GM21576 (cell line): Measurements from ENCODE around the gene SUPT7L.

ENCODE experiments used
- ATAC-seq: cut with Tn5 transposase; IDR thresholded peaks from one replicate; pipeline ENCODE4 v1.9.1; 2021; ENCODE audit warnings: mild to moderate bottlenecking, moderate library complexity; ENCODE audit not compliant: unreplicated experiment

Gene SUPT7L, protein sequence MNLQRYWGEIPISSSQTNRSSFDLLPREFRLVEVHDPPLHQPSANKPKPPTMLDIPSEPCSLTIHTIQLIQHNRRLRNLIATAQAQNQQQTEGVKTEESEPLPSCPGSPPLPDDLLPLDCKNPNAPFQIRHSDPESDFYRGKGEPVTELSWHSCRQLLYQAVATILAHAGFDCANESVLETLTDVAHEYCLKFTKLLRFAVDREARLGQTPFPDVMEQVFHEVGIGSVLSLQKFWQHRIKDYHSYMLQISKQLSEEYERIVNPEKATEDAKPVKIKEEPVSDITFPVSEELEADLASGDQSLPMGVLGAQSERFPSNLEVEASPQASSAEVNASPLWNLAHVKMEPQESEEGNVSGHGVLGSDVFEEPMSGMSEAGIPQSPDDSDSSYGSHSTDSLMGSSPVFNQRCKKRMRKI

DNA sequence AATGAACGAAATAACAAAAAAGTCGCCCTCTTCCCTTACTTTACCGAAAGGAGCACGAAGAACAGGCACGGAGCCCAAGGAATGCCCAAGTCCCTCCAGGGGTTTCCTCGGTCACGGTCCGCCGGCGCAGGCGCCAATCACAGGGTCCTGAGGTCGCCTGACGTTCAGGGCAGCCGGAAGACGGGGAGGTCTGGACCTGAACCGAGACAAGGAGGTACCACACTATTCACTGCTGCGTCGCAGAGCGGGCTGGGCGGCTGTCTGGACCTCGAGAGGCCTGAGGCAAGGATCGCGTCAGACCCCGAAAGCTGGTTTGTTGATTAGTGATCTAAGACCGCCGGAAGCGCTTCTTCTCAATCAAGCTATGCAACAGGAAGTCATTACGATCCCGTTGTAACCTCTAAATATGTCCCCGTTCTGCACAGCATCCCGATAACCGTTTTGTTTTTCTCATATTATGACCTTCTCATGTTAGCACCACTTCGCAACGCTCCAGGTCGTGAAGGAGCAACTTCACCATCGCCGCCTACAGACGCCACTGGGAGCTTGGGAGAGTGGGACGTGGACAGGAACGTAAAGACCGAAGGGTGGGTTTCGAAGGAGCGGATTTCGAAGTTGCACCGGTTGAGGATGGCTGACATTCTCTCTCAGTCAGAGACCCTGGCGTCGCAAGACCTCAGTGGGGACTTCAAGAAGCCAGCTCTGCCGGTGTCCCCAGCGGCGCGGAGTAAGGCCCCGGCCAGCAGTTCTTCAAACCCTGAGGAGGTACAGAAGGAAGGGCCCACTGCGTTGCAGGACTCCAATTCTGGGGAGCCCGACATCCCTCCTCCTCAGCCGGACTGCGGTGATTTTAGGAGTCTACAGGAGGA is at the start of gene SUPT7L, which contains the start of gene SLC4A1AP:
Gene SUPT7L, minus strand, starts transcription at position 330 of the 869 bp plus-strand sequence. CDS start 1,422 bp downstream, outside the sequence.
Gene SLC4A1AP, plus strand, starts transcription at position 605 of the 869 bp plus-strand sequence. Its CDS starts 26 bp downstream, at position 631.
- peak; percentile 66 for ATAC-seq

DNA sequence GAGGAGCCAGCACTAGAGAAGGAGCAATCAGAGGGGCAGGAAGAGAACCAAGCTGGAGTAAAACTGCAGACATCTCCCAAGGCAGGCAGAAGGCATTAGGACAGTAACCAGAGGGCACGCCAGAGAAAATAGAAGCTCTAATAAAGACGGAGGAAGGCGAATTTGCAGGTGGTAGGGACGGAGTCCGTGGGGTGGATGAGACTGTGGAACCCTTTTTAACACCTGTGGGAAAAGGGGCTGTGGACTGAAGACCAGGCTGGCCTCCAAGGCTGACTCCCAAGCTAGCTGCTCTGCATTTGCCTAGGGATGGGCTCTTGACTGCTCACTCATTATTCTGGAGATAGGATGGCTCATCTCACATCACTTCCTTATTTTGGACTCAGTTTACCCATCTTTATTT is 49.8 kb upstream of the SUPT7L start:
- ATAC-seq, result no peak

DNA sequence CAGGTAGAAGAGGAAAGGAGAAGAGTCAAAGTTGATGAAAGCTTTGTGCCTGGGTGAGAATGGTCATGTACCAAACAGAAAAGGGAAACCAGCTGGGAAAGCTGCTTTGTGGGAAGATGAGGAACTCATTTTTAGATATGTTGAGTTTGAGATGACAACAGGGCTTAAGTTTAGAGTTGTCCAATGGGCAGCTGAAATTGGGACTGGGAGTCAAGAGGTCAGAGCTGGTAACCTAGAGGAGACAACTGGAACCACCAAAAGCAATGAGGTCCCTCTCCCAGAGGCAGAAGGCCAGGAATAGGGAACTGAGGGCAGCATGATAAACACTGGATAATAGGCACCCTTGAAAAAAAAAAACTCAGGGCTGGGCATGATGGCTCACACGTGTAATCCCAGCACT is 49.1 kb upstream of the SUPT7L start:
- ATAC-seq, result no peak

DNA sequence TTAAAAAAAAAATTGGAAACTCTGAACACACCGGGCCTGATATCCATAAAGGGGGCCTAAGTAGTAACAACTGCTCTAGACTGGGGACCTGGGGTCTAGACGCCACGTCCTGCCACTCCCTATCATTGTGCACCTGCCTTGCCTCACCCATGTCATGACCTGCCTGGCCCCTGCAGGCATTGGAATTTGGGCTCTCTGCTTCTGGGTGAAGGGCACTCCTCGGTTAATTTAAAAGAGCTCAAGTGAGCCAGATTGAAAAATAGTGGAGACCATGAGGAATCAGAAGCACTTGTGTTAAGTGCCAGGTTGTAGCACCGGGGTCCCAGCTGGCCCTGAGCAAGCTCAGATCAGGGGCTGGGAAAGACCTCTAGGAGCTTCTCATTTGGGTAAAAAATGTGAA is 48.4 kb upstream of the SUPT7L start:
- no peak for ATAC-seq

DNA sequence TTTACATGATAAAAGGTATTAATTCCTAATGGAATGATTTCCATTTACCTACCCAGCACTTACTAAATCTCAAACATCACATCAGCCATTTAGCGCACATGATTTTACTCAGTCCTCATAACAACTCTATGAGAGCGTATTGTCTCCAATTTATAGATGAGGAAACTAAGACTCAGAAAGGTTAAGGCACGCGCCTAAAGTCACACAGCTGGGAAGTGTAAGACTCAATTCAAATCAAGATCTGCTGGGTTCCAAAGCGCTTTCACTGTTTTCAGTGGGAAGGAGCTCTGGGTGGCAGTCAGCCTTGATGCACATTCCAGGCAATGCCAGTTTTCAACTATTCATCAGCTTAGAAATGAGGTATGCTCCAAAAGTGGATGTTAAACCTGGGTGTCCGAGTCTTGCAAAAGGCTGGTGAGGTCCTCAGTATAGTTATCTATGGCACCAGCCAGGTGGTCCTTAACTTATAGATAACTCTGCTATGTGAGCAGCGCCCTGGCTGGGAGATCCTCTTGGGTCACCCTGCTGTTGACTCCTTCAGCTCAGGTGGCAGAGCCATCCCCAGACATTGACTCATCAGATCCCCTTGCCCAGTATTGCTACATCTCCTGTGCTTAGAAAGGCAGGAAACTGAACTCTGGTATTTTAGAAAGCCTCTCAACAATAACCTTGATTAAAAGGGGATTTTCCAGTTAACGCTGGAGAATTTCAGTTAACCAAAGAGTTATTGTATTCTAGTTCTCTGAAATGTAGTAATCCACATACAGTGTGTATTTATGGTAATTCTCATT is 47.4 kb upstream of the SUPT7L start:
- no peak for ATAC-seq

DNA sequence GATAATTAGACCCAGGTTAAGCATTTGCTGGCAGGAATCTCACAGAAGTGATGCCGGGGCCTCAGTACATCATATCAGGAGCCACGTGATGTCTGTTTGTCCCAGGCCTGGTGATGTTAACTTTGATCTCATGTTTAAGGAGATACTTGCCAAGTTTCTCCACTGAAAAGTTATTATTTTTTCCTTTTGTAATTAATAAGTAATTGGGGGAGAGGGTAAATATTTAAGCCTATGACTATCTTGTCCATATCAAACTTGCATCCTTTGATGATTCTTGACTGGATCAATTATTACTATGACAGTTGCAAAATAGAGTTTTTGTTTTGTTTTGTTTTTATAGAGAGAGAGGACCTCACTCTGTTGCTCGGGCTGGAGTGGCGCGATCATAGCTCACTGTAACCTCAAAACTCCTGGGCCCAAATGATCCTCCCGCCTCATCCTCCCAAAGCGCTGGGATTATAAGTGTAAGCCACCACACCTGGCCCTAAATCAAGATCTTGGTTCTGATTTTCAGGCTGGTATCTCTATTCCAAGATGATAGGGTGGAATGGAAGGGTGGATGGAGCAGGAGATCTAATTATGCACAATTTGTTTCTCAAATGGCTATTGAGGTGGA is 46.7 kb upstream of the SUPT7L start:
- no peak for ATAC-seq

DNA sequence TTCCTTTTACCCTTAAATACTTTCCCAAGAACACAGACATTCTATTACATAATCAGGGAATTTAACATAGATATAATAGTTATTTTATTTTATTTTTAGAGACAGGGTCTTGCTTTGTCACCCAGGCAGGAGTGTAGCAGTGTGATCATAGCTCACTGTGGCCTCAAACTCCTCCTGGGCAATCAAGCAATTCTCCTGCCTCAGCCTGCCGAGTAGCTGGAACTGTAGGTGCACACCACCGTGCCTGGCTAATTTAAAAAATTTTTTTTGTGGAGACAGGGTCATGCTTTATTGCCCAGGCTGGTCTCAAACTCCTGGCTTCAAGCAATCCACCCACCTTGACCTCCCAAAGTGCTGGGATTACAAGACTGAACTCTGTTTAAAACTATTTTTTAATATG is 45.9 kb upstream of the SUPT7L start:
- no peak for ATAC-seq

DNA sequence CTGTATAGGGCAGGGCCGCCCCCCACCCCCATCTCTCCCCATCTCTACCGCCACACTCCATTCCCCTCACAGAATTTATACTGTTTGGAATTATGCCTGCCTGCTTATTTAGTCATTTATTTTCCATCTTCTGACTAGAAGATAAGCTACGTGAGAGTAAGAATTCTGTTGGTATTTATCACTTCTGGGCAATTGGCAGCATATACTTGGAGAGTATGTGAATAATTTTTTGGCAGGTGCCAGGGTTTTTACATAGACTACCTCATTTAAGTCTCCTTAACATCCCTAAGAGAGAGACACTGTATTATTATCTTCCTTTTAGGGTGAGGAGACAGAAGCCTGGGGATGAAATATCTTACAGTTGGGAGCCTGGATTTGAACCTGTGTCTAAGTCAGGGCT is 45.3 kb upstream of the SUPT7L start:
- no peak for ATAC-seq

DNA sequence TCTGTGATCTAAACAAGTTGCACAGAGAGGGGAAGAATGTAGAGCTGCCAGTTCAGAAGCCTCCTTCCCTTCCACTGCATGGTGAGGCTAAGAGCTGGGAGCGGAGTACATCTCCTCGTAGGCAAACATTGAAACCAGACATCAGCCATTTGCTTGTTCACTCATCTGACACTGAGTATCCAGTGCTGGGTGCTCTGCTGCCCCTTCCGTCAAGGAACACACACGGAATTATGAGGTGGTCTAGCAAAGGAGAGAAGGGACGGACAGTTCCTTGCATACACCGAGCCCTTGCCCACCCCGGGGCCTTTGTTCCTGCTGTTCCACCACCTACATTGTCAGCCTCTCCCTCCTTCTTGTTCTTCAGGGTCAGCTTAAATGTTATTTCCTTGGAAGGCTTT is 44.8 kb upstream of the SUPT7L start:
- ATAC-seq, result no peak

DNA sequence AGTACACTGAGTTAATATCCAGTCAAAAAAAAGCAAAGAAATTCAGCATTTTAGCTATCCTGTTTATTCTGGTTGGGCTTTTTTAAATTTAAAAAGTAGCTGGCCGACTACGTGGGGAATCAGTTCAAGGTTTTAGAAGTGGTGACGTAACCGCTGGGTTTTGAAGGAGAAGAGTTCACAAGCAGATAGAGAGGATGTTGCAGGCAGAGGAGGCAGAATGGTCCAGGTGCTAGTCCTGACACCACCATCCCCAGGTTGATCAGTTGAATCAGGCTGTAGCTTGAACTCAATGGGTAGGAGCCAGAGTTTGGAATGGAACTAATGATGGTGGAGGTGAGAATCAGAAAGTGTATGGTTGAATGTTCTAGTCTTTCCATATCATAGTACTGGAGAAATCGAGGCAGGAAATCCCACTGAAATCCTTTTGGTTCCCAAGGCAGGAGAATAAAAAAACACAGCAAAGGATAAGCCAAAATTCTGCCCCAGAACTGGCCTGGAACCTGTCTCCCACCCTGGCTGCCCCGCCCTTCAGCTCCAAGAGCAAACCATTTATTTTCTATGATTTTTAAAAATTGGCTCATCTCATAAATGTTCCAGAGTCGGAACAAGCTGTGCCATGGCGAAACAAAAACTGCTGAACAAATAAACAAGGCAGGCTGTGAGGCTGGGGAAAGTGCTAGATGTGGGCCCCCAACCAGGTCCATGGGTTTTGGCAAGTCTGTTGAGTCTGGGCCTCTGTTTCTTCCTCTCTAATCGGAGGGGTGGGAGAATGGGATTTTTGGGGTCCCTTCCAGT is 44.2 kb upstream of the SUPT7L start:
- ATAC-seq, result no peak

DNA sequence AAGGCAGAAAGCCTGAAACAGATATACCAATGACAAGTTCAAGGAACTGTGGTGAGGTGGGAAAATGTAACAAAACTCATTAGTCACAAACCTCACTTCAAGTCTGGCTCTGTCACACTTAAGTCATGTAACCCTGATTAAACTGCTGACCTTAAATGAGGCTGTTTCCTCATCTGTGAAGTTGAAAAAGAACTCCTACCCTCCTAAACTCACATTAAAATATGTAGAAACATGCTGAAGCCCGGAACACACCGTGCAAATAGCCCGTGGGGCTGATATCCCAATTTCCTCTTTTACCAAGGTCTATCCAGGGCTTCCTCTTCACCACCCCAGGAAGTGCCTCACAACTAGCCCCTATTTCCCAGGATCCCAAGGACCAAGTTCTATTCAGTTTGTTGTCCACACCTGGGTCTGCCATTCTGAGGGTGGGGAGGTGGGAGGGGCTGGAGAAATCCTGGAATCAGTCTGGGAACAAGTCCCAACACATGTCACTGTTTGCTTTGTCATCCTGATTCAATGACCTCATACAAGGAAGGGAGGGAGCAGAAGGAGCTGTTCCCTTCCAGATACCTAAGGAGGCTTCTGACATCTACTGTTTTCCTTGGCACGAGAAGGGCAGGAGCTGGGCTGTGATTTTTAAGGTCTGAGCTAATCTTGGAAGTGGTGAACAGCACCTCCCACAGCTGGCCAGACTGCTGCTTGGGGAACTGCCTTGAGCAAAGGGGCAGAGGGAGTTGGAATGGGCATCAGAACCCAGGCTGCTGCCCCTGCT is 42.6 kb upstream of the SUPT7L start:
- ATAC-seq, result no peak

DNA sequence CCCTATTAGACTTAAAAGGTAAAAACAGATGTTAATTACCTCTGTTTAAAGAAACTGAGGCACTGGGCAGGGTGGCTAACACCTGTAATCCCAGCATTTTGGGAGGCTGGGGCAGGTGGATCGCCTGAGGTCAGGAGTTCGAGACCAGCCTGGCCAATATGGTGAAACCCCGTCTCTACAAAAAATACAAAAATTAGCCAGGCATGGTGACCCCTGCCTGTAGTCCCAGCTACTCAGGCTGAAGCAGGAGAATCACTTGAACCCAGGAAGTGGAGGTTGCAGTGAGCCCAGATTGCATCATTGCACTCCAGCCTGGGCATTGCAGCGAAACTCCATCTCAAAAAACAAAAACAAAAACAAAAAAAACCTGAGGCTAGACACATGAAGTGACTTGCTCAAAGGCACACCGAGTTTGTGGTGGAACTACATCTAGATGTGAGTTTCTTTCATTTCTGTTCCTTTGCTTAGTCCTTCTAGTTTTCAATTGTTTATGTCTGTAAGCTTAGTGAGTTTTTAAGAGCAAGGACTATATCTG is 41.0 kb upstream of the SUPT7L start:
- no peak for ATAC-seq

DNA sequence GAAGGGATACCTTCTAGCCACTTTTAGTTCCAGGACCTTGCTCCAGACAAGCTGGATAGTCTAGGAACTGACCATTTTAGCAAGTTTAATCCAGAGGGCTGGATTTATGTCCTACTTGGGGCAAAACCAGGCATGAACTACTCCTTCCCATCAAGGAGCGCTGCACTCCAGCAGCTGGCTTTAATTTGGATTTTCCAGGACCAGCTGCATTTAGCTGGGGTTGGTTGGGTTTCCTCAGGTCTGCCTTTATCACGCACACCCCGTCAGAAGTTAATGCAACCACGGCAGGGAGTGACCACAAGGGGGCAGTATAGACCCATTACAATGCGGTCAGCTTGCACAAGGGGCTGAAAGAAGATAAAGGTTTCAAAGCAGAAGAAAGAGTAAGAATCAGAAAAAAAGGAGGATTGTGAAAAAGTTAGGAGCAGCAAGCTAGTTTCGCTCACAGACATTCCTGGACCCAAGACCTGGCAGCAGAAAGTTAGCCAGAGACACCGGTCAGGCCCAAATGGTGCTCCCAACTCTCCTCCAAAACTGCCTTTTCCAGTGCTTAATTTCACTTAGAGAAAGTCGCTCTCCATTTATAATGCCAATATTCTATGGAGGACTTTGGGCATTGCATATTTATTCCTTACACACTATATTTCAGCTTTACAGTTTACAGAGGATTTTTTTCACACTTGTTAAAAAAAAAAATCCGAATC is 40.4 kb upstream of the SUPT7L start:
- no peak for ATAC-seq

DNA sequence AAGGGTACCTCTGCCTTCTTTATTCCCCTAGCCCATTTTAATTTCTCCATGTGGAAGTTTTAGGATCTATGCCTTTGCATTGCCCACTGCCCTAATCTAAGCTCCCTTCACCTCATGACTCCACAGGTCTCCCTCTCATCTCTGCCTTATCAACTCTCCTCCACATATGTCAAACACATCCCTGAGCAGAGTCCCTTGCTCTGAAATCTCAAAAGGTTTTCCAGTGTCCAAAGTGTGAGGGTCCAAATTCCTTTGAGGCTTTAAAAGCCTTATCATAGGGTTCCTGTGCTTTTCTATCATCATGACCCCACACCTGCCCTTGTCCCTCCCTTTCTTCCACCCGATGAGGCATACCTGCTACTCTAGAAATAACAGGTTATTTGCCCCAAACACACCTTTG is 38.9 kb upstream of the SUPT7L start:
- ATAC-seq, result no peak

DNA sequence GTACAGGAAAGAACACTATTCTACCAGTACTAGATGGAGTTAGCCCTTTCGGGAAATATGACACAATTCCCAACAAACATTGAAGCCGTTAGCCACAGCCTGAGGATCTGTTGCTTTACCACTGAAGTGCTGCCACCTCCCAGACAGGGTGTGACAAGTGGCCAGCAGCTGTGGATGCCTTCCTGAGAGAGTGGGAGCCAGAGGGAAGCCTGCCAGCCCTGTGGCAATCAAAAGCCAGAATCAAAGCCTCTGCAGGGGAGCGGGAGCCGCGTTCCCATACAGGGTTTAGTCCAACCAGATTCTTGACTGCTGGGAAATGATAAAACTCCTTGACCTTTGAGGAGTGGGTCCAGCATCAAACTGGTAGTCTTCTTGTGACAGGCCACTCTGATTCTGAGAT is 38.3 kb upstream of the SUPT7L start:
- no peak for ATAC-seq

DNA sequence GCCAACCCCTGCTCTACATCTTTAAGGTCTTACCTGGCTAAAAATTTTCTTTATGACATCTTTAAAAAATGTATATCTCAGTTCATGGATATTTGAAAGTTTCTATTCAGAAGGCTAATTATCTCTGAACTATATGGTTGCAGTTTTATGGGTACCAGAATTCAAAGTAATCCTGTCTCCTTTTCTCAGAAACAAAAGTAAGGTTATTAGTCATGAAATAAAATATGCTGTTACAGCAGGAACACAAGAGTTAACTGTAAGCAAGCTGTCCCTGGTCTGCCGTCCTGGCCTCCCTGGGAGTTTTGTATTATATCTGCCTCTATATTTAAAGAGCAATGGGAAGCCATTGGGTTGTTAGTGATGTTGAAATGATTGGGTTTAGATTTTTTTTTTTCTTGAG is 34.2 kb upstream of the SUPT7L start:
- no peak for ATAC-seq

DNA sequence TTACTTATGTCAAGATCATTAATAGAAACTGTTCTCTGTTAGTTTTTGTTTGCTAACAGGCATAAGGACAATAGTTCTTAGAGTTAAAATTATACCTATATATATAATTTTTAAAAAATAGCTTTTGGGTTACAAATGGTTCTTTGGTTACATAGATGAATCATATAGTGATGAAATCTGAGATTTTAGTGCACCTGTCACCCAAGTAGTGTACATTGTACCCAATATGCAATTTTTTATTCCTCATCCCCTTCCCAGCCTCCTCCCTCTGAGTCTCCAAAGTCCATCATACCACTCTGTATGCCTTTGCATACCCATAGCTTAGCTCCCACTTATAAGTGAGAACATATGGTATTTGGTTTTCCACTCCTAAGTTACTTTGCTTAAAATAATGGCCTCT is 26.6 kb upstream of the SUPT7L start:
- no peak for ATAC-seq

DNA sequence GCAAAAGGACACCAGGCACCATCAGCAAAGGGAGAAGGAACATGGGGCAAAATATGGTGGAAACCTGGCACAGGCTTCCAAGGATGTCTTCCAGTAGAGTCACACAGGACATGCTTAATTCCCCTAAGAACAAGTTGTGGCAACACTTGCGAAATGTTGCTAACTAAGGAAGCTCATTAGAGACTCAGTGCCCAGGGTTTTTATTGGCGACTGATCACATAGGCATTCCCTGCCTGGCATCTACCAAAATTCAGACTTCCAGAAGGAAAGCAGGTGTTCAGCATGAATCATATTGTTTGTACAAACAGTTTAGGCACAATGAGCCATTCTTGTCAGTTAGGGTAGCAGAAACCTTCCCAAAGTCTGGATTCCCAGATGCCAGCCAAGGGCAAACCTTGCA is 26.0 kb upstream of the SUPT7L start:
- ATAC-seq, result no peak
